ENCODE results near the gene CAPN12. TPM values are rescaled to one million over a fixed set of nuclear protein-coding genes. Genes with fewer than 3 reads are reported as not detected.

CAPN12 gene
- polyA plus RNA-seq, 1 donor (not counting 4 experiments of a cell fraction or from before 2014, with no cell fraction given) = 5.6 TPM

GRCh38 chr19:38726284-38726673 is 18.0 kb downstream of the CAPN12 start:
- no peak overlapping the region for H2AFZ ChIP-seq (ENCODE audit: control insufficient read depth, low read length)
- no peak for DNase-seq (ENCODE audit: low read depth, low spot score)
- H3K79me2 ChIP-seq (ENCODE audit: control insufficient read depth, insufficient read depth, low read length) = peaks cover 11% of the 10 kb centered on the region
- H3K4me1 ChIP-seq (ENCODE audit: control insufficient read depth, extremely low read depth, insufficient read depth, low read length) = no peaks in the 10 kb centered on the region
- FAIRE-seq = no peak
- peaks cover 65 to 78% of the 10 kb centered on the region in 2 experiments for H3K36me3 ChIP-seq (ENCODE audit: control insufficient read depth in 2 of 2, extremely low read depth in 1 of 2, insufficient read depth in 2 of 2, low read length in 2 of 2)
- no peaks in the 10 kb centered on the region for H3K27me3 ChIP-seq (ENCODE audit: control insufficient read depth, extremely low read depth, insufficient read depth, low read length)
- H3K9me1 ChIP-seq (ENCODE audit: control insufficient read depth, extremely low read depth, insufficient read depth, low read length) = no peaks in the 10 kb centered on the region
- TF ChIP-seq EZH2 (IDR thresholded peaks at IDR 0.05; ENCODE audit: low read length) (no peak), CTCF (optimal IDR thresholded peaks at IDR 0.05 in 1 of 3, IDR thresholded peaks at IDR 0.05 in 1 of 3, conservative IDR thresholded peaks at IDR 0.05 in 1 of 3; ENCODE audit: extremely low read depth in 1 of 3, insufficient read depth in 2 of 3, low read length in 3 of 3) (no peak)
- dilution Hi-C loops (cut with MboI; ENCODE audit: extremely low pct_ligation_motif_present, low sequenced_read_pairs) = no loop called here
- H3K4me3 ChIP-seq (ENCODE audit: control insufficient read depth in 2 of 3, extremely low read depth in 1 of 3, insufficient read depth in 2 of 3, low read depth in 1 of 3, low read length in 3 of 3) = no peak overlapping the region
- no peak overlapping the region for H3K27ac ChIP-seq (ENCODE audit: control insufficient read depth, insufficient read depth, low read length)
- no peaks in the 10 kb centered on the region for H4K20me1 ChIP-seq (ENCODE audit: control insufficient read depth, extremely low read depth, insufficient read depth, low read length)
- no peak overlapping the region for H3K4me2 ChIP-seq (ENCODE audit: control insufficient read depth, extremely low read depth, insufficient read depth, low read depth, low read length)
- no peak overlapping the region for H3K9ac ChIP-seq (ENCODE audit: control insufficient read depth, extremely low read depth, insufficient read depth, low read length)
- no peaks in the 10 kb centered on the region for H3K9me3 ChIP-seq (ENCODE audit: control insufficient read depth, low read depth, low read length)

GRCh38 chr19:38725469-38726283 is 18.6 kb downstream of the CAPN12 start:
- H3K9me3 ChIP-seq (ENCODE audit: control insufficient read depth, low read depth, low read length) = no peaks in the 10 kb centered on the region
- H3K4me3 ChIP-seq (ENCODE audit: control insufficient read depth in 2 of 3, extremely low read depth in 1 of 3, insufficient read depth in 2 of 3, low read depth in 1 of 3, low read length in 3 of 3) = no peak overlapping the region
- DNase-seq (ENCODE audit: low read depth, low spot score) (no peak), FAIRE-seq (no peak)
- no peaks in the 10 kb centered on the region for H3K4me1 ChIP-seq (ENCODE audit: control insufficient read depth, extremely low read depth, insufficient read depth, low read length)
- no peaks in the 10 kb centered on the region for H3K27me3 ChIP-seq (ENCODE audit: control insufficient read depth, extremely low read depth, insufficient read depth, low read length)
- no peak overlapping the region for H2AFZ ChIP-seq (ENCODE audit: control insufficient read depth, low read length)
- H3K9ac ChIP-seq (ENCODE audit: control insufficient read depth, extremely low read depth, insufficient read depth, low read length) = no peak overlapping the region
- H3K4me2 ChIP-seq (ENCODE audit: control insufficient read depth, extremely low read depth, insufficient read depth, low read depth, low read length) = no peak overlapping the region
- H3K9me1 ChIP-seq (ENCODE audit: control insufficient read depth, extremely low read depth, insufficient read depth, low read length) = no peaks in the 10 kb centered on the region
- TF ChIP-seq CTCF (optimal IDR thresholded peaks at IDR 0.05 in 1 of 3, IDR thresholded peaks at IDR 0.05 in 1 of 3, conservative IDR thresholded peaks at IDR 0.05 in 1 of 3; ENCODE audit: extremely low read depth in 1 of 3, insufficient read depth in 2 of 3, low read length in 3 of 3) = no peak
- no peak for TF ChIP-seq EZH2 (IDR thresholded peaks at IDR 0.05; ENCODE audit: low read length)
- H4K20me1 ChIP-seq (ENCODE audit: control insufficient read depth, extremely low read depth, insufficient read depth, low read length) = no peaks in the 10 kb centered on the region
- peaks cover 67 to 78% of the 10 kb centered on the region in 2 experiments for H3K36me3 ChIP-seq (ENCODE audit: control insufficient read depth in 2 of 2, extremely low read depth in 1 of 2, insufficient read depth in 2 of 2, low read length in 2 of 2)
- dilution Hi-C loops (cut with MboI; ENCODE audit: extremely low pct_ligation_motif_present, low sequenced_read_pairs) = no loop called here
- H3K27ac ChIP-seq (ENCODE audit: control insufficient read depth, insufficient read depth, low read length) = no peak overlapping the region
- H3K79me2 ChIP-seq (ENCODE audit: control insufficient read depth, insufficient read depth, low read length) = peaks cover 16% of the 10 kb centered on the region
